GM21526 (cell line): ENCODE measurements around the gene SHROOM3.

Source experiments
- ATAC-seq: cut with Tn5 transposase; IDR thresholded peaks from one replicate; pipeline ENCODE4 v1.9.1; 2021; ENCODE audit warnings: moderate library complexity; ENCODE audit not compliant: unreplicated experiment, low FRiP score

The SHROOM3 gene

DNA sequence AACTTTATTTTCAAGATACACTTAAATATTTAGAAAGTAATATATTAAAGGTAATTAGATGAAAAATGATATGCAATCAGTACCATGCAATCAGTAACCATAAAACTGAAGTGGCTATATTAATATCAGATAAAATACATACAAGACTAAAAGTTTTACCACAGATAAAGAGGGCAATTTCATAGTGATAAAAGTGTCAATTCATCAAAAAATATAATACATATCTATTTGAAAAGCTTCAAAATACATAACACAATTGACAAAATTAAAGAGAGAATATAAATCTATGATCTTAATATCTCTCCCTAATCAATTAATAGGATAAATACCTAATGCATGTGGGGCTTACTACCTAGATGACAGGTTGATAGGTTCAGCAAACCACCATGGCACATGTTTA is 357.4 kb downstream of the SHROOM3 start:
- no peak for ATAC-seq

DNA sequence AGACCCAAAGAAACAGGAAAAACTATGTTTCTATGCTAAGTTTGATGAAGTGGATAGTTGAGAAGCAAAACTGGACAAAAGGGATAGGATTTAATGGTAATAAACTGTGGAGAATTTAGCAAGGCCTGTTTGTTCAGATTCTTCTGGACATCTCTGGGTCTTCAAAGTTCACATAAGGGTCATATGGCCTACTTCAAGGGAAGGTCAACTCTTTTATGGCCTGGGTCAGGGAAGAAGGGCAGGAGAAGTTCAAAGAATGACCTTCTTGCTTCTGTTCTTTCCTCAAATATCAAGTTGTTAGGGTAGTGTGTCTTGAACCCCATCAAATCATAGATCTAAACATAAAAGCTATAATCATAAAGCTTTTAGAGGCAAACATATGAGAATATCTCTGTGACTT is 360.2 kb downstream of the SHROOM3 start:
- no peak for ATAC-seq

DNA sequence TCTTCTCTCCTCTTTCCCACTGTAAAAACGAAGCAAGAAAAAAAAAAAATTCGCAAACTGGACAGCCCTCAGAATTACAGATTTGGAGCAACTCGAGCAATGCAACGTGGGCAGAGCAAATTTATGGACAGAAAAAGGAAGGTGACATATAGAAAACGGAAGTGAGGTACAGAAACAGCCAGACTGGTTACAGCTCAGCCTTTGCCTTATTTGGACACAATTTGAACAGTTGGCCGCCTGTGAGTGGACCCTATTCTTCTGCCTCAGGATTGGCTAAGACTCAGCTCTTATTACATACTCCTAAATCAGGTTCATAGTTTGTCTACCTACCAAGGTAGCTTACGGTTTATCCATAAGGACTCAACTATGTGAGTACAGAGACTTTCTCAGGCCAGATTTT is 364.1 kb downstream of the SHROOM3 start:
- no peak for ATAC-seq

DNA sequence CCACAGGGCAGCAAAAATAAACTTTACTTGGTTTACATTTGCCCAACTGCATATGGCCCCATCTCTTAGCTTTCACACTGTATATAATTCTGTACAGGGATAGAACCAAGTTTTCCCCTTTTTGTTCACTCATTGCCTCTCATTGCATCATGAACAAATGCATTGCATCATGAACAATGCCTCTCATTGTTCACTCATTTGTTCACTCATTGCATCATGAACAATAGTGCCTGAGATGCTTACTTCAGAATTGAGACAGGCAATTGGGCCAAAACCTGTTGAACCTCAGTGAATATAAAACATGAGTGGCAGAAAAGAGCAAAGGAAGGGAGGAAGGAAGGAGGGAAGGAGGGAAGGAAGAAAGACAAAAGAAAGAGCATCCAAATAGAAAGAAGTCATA is 364.7 kb downstream of the SHROOM3 start:
- no peak for ATAC-seq

DNA sequence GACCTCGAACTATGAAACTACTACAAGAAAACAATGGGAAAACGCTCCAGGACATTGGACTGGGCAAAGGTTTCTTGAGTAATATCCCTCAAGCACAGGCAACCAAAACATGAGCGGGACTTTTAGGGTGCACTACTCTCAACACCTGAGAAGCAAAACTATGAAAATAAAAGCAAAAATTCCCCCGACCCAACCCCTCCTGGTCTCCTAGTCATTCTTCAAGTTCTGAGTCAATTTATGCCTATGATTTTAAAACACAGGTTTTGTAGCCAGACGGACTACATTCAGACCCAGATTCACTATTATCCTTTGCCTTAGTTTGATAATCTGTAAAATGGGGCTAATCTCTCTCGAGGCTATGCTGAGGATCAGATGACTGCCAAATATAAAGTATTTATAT is 365.9 kb downstream of the SHROOM3 start:
- no peak for ATAC-seq

DNA sequence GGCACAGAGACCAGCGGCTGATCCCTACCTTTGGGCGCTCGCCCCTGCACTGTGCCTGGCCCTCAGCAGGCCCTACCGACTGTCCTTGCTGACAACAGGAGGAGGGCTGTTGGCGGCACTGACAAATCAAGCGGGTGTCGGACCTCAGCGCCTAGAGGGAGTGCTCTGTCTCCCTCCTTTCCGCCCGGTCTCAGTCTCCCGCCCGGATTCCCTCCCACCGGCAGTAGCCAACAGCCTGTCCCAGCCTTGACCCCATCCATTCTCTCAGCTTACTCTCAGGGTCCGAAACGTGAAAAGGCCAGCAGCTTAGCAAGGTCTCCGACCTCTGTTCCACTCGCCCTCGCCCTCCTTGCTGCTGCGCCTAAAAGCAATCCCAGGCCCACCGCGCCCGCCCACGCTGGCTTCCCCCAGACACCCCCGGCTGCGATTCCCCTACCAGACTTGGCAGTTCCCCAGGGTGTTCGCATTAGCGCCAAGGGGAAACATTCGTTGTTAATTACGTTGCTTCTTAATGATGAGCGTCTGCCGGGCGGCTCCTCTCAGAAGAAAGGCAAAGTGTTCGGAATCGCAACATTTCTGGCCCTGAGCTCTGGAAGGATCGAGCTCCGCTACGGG is 366.7 kb downstream of the SHROOM3 start:
- ATAC-seq: no peak

DNA sequence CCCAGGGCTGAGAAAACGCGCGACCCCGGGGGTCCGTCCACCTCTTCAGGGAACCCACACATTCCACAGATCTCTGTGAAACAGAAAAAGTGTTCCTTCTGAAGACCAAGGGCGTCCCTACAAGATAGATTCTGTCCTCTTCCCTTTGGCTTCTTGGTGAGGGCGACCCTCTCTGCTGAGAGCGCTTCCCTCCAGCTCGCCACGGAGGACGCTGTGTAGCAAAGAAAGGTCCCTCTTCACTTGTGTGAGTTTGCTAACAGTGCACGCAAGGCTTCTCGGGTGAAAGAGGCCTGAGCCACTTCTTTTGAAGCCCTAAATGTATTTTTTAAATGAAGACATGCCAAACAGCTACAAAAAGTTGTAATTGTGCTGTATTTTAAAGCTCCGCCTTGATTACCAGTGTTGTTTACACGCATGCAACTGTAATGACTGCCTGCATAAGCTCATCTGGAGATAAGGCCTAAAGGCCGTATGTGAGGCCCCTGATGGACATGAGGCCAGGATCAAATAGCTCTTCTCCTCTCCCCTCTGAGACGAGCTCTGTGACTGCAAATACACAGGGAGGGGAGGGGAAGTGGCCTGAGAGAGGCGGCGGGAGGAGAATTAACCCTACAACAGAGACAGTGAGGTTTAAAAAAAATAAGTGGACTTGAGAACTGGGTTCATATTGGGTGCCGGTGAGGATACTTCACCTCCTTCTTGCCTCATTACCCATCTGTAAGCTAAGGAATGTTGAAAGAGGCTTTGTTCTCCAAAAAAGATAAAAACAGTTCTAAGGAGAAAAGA is 367.4 kb downstream of the SHROOM3 start:
- ATAC-seq: no peak

DNA sequence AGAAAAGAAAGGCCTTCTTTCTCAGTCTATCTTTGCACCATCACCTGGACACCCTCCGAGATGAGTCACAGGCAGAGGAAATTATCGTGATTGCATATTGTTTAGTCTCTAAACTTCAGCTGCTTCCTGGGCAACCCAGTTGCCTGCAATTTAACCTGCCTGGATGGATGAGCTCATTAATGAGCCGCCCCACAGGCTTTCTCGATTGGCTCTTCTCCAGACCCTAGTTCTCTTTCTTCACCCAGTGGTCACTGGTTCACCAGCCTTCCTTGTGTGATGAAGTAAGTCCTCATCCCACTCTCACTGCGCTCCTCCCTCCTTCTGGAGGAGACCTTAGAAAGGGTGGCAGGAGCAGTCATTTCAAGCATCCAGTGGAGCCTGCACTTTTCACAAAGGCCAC is 368.5 kb downstream of the SHROOM3 start:
- ATAC-seq: no peak

DNA sequence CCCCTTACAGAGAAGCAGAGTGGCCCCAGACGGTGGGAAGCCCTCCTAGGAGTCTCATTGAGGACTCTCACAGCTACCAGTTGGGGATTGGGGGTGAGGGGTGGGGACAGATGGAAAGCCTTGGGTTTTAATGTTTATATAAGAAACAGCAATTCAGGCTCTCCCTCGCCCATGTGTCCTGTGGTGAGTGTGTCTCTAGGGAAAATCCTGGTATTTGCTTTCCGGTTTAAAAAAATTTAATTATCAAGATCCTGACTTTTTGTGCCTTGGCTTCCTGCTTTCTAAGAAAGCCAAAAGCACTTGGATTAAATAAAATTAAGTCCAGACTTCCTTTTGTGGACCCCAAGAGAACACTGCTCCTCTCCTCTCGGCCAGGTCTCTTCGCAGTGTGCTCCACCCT is 369.1 kb downstream of the SHROOM3 start:
- ATAC-seq: no peak

DNA sequence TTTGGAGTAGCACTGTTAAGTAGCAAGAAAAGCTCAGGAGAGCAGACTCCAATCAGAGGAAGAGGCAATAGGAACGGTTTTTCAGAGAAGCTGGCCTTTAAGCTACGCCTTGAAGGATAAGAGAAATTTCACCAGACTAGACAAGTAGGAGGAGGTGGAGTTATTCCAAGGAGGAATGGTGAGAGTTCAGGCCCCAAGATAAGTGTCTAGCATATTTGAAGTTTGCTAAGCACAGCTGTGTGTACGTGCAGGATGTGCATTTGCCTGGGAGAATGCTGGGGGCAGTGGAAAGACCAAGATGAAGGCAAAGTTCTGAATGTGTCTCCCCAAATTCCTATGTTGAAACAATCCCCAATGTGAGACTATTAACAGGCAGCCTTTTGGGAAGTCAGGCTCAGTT is 371.3 kb downstream of the SHROOM3 start:
- ATAC-seq: no peak

DNA sequence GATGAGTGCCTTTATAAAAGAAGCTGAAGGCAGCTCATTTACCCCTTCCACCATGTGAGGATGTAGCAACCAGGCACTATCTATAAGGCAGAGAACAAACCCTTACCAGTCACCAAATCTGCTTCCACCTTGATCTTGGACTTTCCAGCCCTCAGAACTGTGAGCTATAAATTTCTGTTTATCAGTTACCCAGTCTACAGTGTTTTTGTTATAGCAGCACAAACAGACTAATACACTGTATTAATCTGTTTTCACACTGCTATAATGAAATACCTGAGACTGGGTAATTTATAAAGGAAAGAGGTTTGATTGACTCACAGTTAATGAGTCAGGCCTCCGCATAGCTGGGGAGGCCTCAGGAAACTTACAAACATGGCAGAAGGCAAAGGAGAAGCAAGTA is 371.7 kb downstream of the SHROOM3 start:
- no peak for ATAC-seq

DNA sequence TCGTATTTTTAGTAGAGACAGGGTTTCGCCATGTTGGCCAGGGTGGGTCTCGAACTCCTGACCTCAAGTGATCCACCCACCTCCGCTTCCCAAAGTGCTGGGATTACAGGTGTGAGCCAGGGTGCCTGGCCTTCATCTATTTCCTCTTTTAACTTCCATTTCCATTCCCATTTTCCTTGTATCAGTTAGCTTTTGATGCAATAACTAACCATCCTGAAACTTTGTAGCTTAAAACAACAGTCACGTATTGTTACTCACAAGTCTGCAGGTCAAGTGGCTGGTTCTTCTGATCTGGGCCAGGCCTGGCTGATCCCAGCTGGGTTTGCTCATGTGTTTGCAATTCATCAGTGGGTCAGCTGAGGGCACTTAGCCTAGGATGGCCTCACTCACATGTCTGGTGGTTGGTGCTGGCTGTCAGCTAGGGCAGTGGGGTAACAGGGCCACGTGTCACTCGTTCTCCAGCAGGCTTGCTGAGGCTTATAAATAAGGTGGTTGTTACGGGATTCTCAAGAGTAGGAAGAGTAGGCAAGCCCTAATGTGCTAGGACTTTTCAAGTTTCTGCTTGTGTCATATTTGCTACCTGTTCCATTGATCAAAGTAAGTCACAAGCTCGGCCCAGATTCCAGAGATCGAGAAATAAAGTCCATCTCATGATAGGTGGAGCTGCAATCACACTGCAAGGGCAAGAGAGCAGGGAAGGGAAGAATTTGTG is 374.7 kb downstream of the SHROOM3 start:
- ATAC-seq: no peak

DNA sequence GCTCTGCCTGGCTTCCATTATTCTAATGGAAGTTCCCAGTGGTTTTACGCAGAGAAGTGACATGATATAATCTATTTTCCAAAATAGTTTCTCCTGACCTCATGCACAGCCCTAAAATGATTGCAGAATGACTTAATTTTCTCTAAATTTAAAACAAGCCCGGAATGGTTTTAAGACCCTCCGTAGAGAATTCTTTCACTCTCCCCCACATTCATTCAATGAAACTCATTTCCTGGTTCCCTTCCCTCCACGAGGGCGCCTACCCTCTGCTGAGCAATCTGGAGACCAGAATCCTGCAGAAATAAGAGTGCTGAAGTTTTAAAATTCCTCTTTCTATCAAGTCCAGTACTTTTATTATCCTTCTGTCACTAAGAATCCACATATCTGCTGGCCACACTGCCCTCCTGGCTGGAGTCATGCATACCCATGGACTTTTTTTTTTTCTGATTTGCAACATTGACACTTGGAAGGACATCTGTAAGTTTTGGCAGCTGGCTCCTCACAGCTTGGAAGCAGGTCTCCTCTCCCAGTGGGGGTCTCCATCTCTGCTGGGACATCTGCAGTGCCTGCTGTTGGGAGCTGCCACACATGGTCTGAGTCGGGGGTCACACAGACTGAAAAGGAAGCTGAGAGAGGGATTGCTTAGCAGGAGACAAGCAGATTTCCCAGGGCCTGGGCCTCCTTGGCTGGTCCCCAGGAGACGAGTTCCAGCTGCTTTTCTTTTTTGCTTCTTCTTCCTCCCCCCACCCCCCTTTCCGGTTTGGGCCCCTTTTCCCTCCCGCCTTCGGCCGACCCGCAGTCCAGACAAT is 376.8 kb downstream of the SHROOM3 start:
- ATAC-seq: no peak

DNA sequence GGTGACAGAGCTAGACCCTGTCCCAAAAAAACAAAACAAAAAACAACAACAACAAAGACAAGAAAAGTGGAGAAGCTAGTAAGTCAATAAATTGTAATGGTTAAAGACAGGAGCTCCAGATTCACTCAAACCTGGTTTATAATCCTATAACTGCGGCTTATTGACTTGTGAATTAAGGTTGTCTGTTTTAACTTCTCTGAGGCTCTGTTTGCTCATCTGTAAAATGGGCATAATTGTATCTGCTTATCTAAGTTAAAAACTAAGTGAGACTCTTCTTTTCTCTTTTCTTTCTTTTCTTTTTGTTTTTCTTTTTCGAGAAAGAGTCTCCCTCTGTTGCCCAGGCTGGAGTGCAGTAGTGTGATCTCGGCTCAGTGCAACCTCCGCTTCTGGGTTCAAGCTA is 378.0 kb downstream of the SHROOM3 start:
- ATAC-seq: no peak

DNA sequence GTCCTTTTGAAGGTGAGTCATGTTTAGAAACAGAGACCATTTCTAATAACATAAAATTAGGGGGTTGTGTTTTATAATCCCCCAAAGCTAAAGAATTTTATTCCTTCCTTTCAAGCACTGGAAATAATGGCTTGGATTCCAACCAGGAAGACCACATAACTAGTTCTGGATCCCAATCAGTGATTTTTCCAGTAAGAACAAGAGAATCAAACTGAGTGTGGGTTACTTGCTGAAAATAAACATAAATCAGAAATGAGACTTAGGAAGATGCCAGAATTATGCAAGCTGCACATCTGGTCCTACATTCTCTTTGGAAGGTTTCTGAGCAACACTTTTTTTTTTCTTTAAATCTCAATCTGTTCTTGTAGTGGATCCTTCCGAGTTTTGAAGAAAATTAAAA is 386.6 kb downstream of the SHROOM3 start:
- no peak for ATAC-seq

DNA sequence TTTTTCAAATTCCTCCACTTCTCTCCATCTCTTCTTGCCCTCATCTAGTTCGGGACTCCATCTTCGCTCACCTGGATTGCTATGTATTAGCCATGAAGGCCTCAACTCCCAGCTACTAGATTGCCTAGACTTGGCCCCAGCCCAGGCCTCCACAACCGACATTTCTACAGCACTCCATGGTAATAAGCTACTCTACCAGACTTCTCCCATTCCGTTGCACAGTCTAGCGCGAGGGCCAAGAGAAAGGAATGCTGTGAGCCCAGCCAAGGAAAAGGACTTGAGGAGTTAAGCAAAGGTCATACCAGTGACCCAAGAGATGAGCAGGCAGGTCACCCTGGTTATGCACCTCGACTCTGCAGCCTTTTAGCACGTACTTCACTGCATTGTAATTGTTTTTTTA is 387.3 kb downstream of the SHROOM3 start:
- no peak for ATAC-seq

DNA sequence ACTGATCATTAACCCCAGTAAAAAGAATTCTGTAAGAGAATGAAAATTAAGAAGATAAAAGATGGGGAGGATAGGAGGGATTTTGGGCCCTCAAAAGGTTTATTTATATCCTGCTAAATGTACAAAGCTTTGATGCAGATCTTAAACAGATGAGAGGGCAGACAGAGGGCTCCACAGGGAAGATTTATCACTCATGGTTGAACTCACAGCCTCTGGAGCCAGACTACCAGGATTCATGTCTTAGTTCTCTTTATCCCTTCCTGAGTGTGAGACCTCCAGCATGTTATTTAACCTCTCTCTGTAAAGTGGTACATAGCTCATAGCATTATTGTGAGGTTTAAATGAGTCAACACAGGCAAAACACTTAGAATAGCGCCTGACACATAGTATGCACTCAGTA is 388.5 kb downstream of the SHROOM3 start:
- ATAC-seq: no peak

DNA sequence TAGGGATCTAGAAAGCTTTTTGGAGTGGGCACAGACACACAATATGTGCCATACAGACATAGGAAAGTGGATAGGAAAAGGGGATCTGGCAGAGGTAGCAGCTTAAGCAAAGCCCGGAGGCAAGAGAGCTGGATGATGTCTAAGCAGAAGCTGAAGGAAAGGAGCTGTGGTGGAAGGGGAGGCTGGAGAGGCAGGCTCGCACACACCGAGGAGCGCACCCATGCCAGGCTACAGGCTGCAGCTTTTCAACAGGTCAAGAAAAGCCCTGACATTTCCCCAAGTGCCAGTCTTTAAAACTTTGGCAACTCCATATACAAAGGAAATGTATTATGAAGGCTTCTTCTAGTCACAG is 395.6 kb downstream of the SHROOM3 start:
- no peak for ATAC-seq

DNA sequence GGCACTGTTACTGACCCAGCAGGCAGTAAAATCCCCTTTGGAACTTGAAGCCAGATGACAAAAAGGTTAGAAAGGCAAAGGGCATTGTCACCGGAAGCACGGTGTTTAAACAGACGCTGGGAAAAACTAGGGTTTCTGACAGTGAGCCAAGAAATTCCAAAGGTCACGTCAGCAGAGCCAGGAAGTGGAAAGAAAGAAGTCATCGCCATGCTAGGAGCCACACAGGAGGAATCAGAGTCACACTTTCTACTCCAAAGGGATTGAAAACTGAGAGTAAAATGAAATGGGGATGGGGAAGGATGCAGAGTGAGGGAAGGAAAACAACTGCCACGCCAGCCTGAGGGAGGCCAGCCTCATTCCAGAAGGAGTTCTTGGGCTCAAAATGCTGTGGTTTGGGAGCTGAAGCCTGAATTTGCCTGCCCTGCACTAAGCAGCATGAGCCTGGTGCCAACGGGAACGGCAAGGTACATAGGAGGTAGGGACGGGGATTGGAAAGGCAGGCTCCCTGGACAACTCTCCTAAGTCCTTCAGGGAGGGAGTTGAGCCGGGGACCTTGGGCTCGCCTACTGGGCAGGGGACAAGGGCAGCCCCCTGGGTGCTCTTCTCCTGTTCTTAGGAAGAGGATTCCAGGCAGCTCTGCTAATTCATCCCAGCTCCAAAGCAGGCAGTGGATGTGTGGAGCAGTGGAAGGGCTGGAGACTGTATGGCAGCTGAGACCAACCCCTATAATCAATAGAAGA is 396.1 kb downstream of the SHROOM3 start:
- no peak for ATAC-seq

DNA sequence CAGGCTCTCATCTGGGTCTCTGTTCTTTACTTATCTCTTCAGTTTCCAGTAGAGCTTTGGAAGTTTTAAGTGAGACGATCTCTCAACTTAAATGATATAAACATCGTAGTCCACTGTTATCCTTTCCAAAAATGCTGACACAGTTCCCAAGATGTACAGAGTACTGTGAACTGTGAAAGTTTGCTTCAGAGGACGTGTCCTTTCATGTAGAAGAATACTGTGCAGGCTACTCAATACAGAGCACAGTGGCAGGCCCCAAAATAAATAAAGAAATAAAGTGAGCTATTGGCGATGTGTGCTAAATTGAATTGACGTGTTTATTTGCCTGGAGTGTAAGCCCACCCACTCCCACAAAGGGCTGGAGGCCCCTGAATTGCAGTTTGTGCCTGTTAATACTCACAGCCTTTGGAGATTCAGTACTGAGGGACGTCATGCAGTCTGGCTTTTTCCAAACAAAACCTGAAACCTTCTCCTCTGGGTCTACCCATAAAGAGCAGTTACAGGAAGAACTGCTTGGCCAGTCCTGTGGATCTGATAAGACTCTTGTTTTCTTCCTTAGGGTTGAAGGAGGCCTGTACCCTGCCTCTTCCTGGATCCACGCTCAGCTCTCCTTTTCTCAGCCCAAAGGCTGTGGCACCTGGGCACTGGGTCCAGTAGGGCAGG is 396.8 kb downstream of the SHROOM3 start:
- no peak for ATAC-seq
